Activated CD4-positive, alpha-beta memory T cell treated with anti-CD3 and anti-CD28 coated beads for 36 hours (primary cell): Measurements from ENCODE around the gene STIMATE. TPM values are rescaled to one million over a fixed set of nuclear protein-coding genes. Genes with fewer than 3 reads are reported as not detected.

Source experiments
- CTCF ChIA-PET: fragments of 350-600 bp; sonication (Branson Sonifier 250); formaldehyde crosslinking; loops from one replicate; lab custom pipeline; 2021; ENCODE audit warnings: antibody characterized with exemption, inconsistent platforms; lab: Charles Lee
- POLR2A ChIA-PET: fragments of 350-600 bp; sonication (Branson Sonifier 250); formaldehyde crosslinking; loops from one replicate; lab custom pipeline; 2021; ENCODE audit warnings: antibody characterized with exemption; lab: Charles Lee
- DNase-seq: peaks from one replicate; pipeline ENCODE4 v3.0.0-alpha.2; 2020
- H3K27ac Mint-ChIP-seq: one replicate; pipeline ENCODE4 v1.8.0; 2021; ENCODE audit warnings: mixed read lengths
- H3K27me3 Mint-ChIP-seq: one replicate; pipeline ENCODE4 v1.8.0; 2021; ENCODE audit warnings: mixed read lengths
- H3K36me3 Mint-ChIP-seq: one replicate; pipeline ENCODE4 v1.8.0; 2021; ENCODE audit warnings: mixed read lengths
- H3K4me1 Mint-ChIP-seq: one replicate; pipeline ENCODE4 v1.8.0; 2021; ENCODE audit warnings: low read depth, mixed read lengths
- H3K4me3 Mint-ChIP-seq: one replicate; pipeline ENCODE4 v1.8.0; 2021; ENCODE audit warnings: mild to moderate bottlenecking, mixed read lengths
- H3K9me3 Mint-ChIP-seq: one replicate; pipeline ENCODE4 v1.8.0; 2021; ENCODE audit warnings: mixed read lengths
- intact Hi-C: fragments of 100-400 bp; cut with micrococcal nuclease; formaldehyde crosslinking; loops from one replicate; pipeline ENCODE4 v1.15.1; 2023
- total RNA-seq, 2 experiments: library from RNA; stranded (reverse); gene quantifications; one replicate each; pipeline ENCODE4 v1.2.3, GENCODE V29; 2021

Gene STIMATE
- total RNA-seq, 2 experiments from 2014 or later = 13.0 to 18.3 TPM

DNA sequence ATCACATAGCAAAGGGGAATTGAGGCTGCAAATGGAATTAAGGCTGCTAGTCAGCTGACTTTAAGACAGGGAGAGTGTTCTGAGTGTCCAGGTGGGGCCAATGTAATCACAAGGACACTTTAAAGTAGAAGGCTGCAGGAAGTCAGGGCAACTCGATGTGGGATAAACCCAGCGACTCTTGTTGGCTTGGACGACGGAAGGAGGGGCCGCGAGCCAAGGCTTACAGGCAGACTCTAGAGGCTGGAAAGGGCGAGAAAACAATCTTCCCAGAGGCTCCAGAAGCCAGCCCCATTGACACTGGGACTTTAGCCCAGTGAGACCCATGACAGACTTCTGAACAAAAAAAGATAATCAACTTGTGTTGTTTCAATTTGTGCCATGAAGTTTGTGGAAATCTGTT lies 49.6 kb downstream of the STIMATE start:
- intact Hi-C loops = no loop called here
- H3K27ac Mint-ChIP-seq = no peak overlapping the region

DNA sequence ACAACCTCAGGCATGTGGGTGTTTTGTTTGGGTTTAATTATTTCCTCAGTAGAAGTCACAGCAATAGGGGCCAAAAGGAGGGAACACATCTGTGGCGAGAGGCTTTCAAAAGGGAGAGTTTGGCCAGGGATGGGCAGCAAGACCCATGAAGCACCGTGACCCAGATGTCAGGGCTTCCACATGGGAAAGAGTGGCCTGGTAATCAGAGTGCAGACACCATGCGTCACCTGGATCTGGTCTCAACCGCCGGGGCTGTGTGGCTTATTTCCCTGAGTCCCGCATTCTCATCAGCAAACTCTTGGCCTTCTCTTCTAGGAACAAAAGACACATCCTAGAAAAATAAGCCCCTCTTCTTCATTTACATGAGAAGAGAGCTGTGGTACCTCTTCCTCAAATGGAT lies 50.1 kb downstream of the STIMATE start:
- intact Hi-C loops = no loop called here
- ChIA-PET CTCF (interaction anchor here (2.1 to 3.5 kb wide), 2 partner anchors 85 to 88 kb away, joined by 6 to 11 read pairs; no protein-coding TSS in a partner anchor), POLR2A (no interaction called here)
- Mint-ChIP-seq H3K9me3 (no peaks in the 10 kb centered on the region), H3K4me3 (no peak overlapping the region), H3K27ac (no peak overlapping the region), H3K4me1 (no peaks in the 10 kb centered on the region), H3K36me3 (no peaks in the 10 kb centered on the region), H3K27me3 (no peaks in the 10 kb centered on the region)
- DNase-seq = no peak

More for the DNA sequence above, 49.6 kb downstream of the STIMATE start:
- no peak for DNase-seq
- Mint-ChIP-seq H3K4me3 (no peak overlapping the region), H3K9me3 (no peaks in the 10 kb centered on the region), H3K4me1 (no peaks in the 10 kb centered on the region), H3K27me3 (no peaks in the 10 kb centered on the region), H3K36me3 (no peaks in the 10 kb centered on the region)
- POLR2A ChIA-PET = no interaction called here
- CTCF ChIA-PET = interaction anchor here (2.1 to 3.5 kb wide), 2 partner anchors 84 to 87 kb away, joined by 6 to 11 read pairs; no protein-coding TSS in a partner anchor

DNA sequence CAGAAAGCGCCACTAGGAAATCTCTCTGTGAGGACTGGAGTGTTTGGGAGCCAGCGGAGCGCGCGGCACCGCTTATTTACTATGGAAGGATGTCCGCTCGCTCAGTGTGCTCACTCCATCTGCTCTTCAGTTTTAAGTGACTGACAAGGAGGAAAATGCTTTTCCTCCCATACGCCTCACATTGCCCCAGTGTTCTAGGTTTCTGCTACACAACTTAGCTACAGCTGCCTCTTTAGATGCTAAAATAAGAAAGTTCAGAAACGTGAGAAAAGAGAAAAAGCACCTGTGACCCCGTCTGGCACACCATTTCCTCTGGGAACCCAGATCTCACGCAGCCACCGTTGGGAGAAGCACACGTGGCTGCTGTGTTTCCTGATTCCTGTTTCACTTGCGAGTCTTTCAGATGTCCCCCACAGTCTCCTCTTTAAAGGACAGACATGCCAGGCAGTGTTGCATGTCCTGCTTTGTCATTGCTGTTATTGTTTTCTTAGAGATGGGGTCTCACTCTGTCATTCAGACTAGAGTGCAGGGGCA lies 50.8 kb downstream of the STIMATE start:
- DNase-seq = no peak
- CTCF ChIA-PET = interaction anchor here (1.1 to 3.5 kb wide), 7 partner anchors 67 to 287 kb away, joined by 3 to 11 read pairs (median 6); no protein-coding TSS in a partner anchor
- POLR2A ChIA-PET = no interaction called here
- no peaks in the 10 kb centered on the region for H3K27me3 Mint-ChIP-seq
- intact Hi-C loops = no loop called here
- H3K36me3 Mint-ChIP-seq = no peaks in the 10 kb centered on the region
- no peaks in the 10 kb centered on the region for H3K4me1 Mint-ChIP-seq
- no peak overlapping the region for H3K27ac Mint-ChIP-seq
- H3K9me3 Mint-ChIP-seq = no peaks in the 10 kb centered on the region
- H3K4me3 Mint-ChIP-seq = no peak overlapping the region

DNA sequence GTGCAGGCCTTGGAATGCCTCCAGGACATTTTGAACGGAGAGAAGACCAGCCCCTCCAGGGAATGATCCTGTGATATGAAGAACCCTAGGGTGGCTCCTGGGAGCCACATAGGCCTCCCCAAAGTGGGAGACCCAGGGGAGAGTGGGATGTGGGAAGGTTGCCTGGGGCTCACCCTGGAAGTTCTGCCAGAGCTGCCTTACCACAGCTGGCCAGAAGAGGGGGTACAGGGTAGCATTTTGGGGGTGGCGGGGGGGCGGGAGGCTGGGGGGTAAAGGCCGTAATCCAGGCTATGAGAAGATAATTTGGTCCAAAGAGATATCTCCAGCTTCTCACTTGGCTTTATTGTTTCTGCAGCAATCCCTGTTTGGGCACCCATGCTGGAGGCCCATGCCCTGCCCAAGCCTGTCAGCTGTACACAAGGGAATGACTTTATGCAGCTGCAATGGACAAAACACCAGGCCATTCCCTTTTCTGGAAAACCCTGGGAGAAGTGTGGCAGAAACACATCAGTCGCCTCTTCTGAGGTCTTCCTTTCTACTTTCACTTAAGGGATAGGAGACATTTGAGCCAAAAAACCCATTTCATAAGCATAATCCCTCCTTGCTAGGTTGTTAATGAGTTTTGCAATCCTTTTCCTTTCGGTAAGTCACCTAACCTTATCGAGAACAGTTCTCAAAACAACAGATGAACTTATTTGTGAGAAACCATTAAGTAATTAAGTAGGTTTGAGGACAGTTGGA lies 51.5 kb downstream of the STIMATE start:
- intact Hi-C loops = no loop called here
- Mint-ChIP-seq H3K27ac (no peak overlapping the region), H3K36me3 (no peaks in the 10 kb centered on the region), H3K4me3 (no peak overlapping the region), H3K9me3 (no peaks in the 10 kb centered on the region), H3K27me3 (no peaks in the 10 kb centered on the region), H3K4me1 (no peaks in the 10 kb centered on the region)
- peak; percentile 15 for DNase-seq
- CTCF ChIA-PET = interaction anchor here (0.7 to 3.5 kb wide), 10 partner anchors 9 to 288 kb away, joined by 3 to 11 read pairs (median 6); no protein-coding TSS in a partner anchor
- POLR2A ChIA-PET = no interaction called here

DNA sequence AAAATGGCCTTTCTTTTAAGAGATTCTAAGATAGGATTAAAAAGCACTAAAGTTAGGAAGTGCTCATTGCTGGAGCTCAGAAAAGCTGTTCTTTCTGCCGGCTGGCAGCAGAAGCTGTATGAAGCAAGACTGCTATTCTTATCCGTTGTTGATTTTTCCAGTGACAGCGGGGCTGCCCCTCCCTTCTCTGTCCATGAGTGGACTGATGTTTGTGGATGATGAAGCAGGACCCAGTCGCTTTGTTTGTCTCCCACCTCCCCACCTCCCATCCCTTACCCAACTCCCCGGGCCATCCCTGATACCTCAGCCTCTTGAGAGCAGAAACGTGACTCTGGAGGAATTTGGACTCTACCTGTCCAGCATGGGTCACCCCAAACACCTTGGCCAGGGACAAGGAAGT lies 52.2 kb downstream of the STIMATE start:
- POLR2A ChIA-PET = no interaction called here
- intact Hi-C loops = no loop called here
- CTCF ChIA-PET = interaction anchor here (0.7 to 3.5 kb wide), 8 partner anchors 8 to 289 kb away, joined by 3 to 11 read pairs (median 5); no protein-coding TSS in a partner anchor
- Mint-ChIP-seq H3K27me3 (no peaks in the 10 kb centered on the region), H3K9me3 (no peaks in the 10 kb centered on the region), H3K36me3 (peaks cover 3% of the 10 kb centered on the region), H3K27ac (no peak overlapping the region), H3K4me3 (no peak overlapping the region), H3K4me1 (no peaks in the 10 kb centered on the region)
- DNase-seq = no peak

DNA sequence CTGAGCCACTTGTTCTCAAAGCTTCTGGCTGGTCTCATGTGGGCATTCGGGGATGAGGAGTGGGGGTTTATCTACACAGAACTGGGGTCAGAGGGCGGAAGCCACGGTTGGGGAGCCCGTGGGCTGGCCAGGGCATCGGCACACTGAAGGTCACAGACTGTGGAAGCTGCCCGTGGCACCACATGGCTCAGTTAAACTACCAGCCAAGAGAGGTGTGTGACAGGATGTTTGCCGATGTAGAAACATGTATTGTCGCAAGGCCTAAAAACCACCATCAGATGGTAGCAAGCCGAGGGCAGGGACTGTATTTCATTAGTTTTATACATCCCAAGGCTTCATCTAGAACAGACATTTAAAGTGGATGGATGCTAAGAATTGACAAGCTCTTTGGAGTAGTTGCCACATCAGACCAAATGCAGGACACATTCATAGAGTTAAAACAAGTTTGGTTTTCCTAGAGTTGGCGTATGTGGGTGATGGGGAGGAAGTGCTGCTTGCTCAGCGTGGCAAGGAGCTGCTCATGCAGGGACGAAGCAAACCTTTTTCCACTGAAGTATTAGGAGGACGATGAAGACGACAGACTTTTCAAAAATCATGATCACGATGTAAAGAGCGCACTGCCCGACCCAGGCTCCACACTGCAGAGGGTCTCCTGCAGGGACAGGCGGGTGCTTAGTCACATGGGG lies 52.9 kb downstream of the STIMATE start:
- ChIA-PET CTCF (interaction anchor here (0.7 to 3.5 kb wide), 3 partner anchors 72 to 93 kb away, joined by 4 to 11 read pairs (median 9); no protein-coding TSS in a partner anchor), POLR2A (no interaction called here)
- H3K9me3 Mint-ChIP-seq = no peaks in the 10 kb centered on the region
- no peak for DNase-seq
- H3K36me3 Mint-ChIP-seq = peaks cover 4% of the 10 kb centered on the region
- no peak overlapping the region for H3K27ac Mint-ChIP-seq
- H3K27me3 Mint-ChIP-seq = no peaks in the 10 kb centered on the region
- no peak overlapping the region for H3K4me3 Mint-ChIP-seq
- H3K4me1 Mint-ChIP-seq = peaks cover 2% of the 10 kb centered on the region
- intact Hi-C loops = no loop called here

DNA sequence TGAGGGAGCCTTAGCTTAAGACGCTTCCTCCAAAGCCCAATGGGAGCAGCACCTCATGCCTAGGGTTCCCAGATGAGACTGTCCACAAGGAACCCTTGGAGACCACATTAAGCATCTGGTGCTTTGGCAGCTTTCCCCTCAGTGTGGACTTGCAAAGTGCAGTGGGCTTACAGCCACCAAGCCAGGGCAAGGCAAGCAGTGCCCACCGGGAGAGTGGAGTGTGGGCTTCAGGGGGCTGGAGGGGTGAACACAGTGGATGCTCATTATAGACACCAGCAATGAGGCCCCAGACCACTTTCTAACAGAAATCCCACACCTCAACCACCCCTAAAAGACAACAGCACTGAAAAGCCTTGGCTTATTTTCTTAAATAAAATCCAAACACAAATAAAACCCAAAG lies 53.5 kb downstream of the STIMATE start:
- no peaks in the 10 kb centered on the region for H3K9me3 Mint-ChIP-seq
- intact Hi-C loops = no loop called here
- H3K36me3 Mint-ChIP-seq = peaks cover 4% of the 10 kb centered on the region
- DNase-seq = no peak
- no peak overlapping the region for H3K4me3 Mint-ChIP-seq
- CTCF ChIA-PET = interaction anchor here (0.7 to 0.8 kb wide), 2 partner anchors 71 to 106 kb away, joined by 4 read pairs; no protein-coding TSS in a partner anchor
- no peak overlapping the region for H3K27ac Mint-ChIP-seq
- POLR2A ChIA-PET = no interaction called here
- no peaks in the 10 kb centered on the region for H3K27me3 Mint-ChIP-seq
- peaks cover 7% of the 10 kb centered on the region for H3K4me1 Mint-ChIP-seq

DNA sequence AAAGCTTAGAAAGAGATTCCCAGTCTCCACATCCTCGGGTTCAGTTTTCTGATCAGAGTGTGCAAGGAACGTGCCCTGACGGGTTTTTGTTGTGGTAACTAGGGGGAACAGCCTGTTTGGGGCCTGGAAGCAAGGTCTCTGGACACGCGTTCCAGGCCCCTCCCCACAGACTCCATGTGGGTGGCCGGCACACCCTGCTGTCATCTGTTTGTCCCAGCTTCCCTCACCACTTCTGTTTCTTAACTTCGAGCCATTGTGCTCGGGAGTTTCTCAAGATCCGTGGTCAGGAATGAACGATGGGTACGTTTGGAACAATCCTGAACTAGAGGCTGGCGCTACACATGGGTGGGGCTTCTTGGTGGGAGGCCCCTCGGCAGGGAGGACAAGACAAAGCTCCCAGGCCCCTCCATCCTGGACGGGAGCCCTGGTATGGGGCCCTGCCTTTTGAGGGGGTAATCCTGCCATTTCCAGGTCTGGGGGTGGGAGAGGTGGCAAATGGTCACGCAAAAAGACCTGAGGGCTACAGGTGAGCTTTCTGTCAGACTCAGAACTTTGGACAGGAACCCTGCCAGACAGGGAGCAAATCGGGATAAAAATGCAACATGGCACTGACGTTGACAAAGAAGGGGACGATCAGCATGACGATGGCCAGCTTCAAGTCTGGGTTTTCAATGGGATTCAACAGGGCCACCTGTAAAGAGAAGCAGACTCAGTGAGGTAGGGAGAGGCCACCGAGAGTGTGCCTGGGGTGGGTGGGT lies 54.1 kb downstream of the STIMATE start:
- ChIA-PET POLR2A (no interaction called here), CTCF (interaction anchor here (0.8 to 1.6 kb wide), 2 partner anchors 106 to 229 kb away, joined by 4 to 5 read pairs; no protein-coding TSS in a partner anchor)
- intact Hi-C loops = no loop called here

DNA sequence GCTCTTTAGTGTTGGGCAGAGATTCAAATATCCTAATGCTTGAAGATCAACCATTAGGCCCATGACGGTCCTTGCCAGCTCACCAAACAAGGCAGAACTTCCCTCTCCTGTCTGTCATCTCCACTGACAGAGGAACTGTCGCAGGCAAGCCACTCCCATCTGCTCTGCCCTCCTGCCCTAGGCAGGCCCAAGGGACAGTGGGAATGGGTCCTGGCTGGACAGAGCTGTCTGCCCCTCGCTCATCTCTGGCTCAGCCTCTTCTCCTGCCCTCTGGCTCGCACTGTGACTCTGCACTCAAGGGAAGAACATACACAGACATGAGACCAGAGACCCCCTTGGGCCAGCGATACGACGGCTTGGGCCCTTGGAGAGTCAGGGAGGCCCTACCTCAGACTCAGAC lies 54.9 kb downstream of the STIMATE start:
- CTCF ChIA-PET = interaction anchor here (0.6 to 1.6 kb wide), 2 partner anchors 218 to 230 kb away, joined by 3 to 5 read pairs; no protein-coding TSS in a partner anchor
- no peaks in the 10 kb centered on the region for H3K9me3 Mint-ChIP-seq
- no peak overlapping the region for H3K27ac Mint-ChIP-seq
- H3K4me3 Mint-ChIP-seq = no peak overlapping the region
- H3K4me1 Mint-ChIP-seq = peaks cover 22% of the 10 kb centered on the region
- H3K36me3 Mint-ChIP-seq = peaks cover 4% of the 10 kb centered on the region
- POLR2A ChIA-PET = no interaction called here
- DNase-seq = no peak
- intact Hi-C loops = no loop called here
- no peaks in the 10 kb centered on the region for H3K27me3 Mint-ChIP-seq

More for the DNA sequence above, 54.1 kb downstream of the STIMATE start:
- no peaks in the 10 kb centered on the region for H3K9me3 Mint-ChIP-seq
- H3K36me3 Mint-ChIP-seq = peaks cover 4% of the 10 kb centered on the region
- H3K27ac Mint-ChIP-seq = no peak overlapping the region
- peaks cover 13% of the 10 kb centered on the region for H3K4me1 Mint-ChIP-seq
- no peaks in the 10 kb centered on the region for H3K27me3 Mint-ChIP-seq
- no peak overlapping the region for H3K4me3 Mint-ChIP-seq
- DNase-seq = no peak

DNA sequence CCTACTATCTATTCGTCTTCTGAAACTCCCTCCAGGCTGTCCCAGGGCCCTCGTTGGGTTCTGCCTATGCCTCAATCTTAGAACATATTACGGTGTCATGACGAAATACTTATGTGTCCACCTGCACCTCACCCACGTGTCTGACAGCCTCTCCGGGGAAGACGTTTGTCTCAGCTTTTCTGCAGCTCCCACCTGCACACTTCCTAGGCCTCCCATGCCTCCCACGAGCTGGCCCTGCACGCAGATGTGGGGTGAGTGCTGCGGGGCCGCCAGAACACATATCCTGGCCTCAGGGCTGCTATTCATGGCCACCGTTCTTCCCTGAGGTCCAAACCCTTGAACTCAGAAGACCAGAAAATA lies 55.4 kb downstream of the STIMATE start:
- Mint-ChIP-seq H3K27ac (no peak overlapping the region), H3K9me3 (no peaks in the 10 kb centered on the region), H3K27me3 (no peaks in the 10 kb centered on the region), H3K4me1 (peaks cover 24% of the 10 kb centered on the region), H3K4me3 (no peak overlapping the region), H3K36me3 (peaks cover 4% of the 10 kb centered on the region)
- ChIA-PET POLR2A (no interaction called here), CTCF (interaction anchor here (0.6 to 1.6 kb wide), 2 partner anchors 219 to 230 kb away, joined by 3 to 5 read pairs; no protein-coding TSS in a partner anchor)
- intact Hi-C loops = no loop called here
- DNase-seq = no peak

DNA sequence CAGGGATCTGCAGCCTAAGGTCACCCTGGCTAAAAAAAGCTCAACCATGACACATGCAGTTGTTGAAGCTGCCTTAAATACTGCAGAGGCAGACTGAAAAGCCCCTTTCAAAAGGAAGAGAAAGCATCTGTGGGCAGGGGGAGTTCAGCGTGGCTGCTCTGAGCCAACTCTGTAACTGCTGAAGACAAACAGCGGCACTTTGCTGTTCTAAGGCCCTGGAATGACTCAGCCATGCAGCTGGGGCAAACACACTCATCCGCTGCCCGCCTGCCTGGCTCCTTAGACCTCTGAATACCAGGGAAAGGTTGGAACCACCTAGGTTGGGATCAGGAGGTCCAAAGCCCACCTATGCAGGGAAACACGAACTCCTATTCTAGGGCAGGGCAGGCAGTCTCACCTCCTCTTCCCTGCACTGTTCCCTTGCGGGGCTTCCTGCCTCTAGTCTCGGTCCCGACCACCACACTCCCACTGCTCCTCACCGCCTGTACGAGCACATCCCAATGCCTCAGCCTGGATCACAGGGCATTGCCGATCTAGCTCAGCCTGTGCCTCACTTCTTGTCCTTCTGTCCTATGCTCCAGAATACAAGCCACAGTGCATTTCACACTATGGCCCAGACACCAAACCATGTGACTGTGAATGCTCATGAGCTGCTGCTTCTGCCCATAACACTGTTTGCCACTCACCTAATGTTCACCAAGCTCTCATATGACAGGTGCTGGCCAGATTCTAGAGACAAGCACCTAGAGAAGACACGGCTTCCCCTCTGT lies 56.0 kb downstream of the STIMATE start:
- peaks cover 24% of the 10 kb centered on the region for H3K4me1 Mint-ChIP-seq
- ChIA-PET CTCF (no interaction called here), POLR2A (no interaction called here)
- DNase-seq = no peak
- H3K27me3 Mint-ChIP-seq = no peaks in the 10 kb centered on the region
- no peak overlapping the region for H3K4me3 Mint-ChIP-seq
- H3K9me3 Mint-ChIP-seq = no peaks in the 10 kb centered on the region
- no peak overlapping the region for H3K27ac Mint-ChIP-seq
- intact Hi-C loops = no loop called here
- peaks cover 4% of the 10 kb centered on the region for H3K36me3 Mint-ChIP-seq
